Measurements from ENCODE around the gene TANC1.

TANC1 gene

DNA sequence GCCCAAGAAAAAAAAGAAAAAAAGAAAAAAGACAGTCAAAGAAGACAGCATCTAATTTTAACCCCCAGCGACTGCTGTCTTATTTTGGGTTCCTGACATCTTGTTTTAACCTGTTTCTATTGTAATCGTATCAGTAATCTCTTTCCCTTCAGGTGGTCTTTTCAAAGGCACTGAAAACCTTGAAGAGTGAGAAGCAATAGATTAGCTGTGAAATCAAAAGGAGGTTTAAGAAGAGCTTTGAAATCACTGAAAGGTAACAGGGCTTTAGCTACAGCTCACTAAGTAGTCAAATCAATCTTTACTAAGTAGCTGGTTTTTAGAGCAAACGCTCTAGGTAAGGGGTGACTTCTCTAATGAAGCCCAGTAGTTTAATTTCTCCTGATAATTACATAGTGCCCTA, 5.4 kb upstream of the TANC1 start:
- DNase-seq = no peak

GRCh38 chr2:158965107-158965506, 3.3 kb upstream of the TANC1 start:
- DNase-seq = no peak

GRCh38 chr2:158965641-158966040, 2.8 kb upstream of the TANC1 start:
- DNase-seq = no peak

DNA sequence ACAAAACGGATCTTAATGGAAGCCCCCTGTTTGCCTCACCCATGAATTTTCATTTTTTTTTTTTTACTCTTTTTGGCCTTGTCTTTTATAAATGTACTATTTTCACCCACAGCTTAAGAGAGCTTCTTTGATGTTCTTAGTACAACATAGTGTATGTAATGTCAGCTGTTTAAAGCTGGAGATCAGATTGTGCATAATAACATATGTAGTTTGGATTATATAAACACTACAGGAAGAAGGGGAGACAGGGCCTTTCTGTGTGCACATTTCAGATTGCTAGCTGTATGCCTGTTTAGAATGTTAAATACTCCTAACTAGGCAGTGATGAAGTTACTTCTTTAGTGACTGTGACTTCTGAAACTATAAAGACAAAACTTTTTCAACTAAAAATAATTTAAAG, 2.1 kb upstream of the TANC1 start:
- no peak for DNase-seq

DNA sequence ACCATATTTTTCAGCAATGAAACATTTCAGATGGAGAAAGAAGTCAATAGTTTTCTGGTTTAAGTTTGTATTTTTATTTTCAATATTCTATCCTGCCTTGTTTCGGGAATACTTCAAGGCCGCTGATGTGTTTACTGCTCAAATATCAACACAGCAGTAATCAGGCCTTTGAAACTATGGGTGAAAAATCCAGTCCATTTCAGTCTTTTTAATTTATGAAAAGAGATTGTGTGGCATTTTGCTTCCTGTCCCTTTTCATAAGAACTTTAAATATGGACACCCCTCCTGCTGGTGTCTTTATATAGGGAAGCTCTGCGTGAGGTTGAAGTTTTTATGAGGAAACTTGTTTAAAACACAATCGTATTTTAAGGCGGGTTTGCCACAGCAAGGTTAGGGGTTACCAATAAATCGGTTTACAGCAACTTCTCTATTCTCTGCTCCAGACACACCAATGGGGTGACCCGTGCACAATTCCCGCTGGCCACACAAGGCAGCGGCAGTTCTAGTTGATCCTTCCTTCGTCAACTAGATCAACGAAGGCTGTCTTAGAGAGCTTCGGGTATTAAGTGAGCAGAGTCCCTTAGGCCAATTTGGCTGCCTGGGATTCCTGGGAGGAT, 1.2 kb upstream of the TANC1 start:
- no peak for DNase-seq

- no peak for DNase-seq
Measured at GRCh38 chr2:158967731-158968395, 577 bp upstream of the TANC1 start.

GRCh38 chr2:158969162-158969714, 798 bp downstream of the TANC1 start:
- DNase-seq = no peak

- DNase-seq = no peak
Measured at GRCh38 chr2:158969715-158970240, 1.3 kb downstream of the TANC1 start.

- no peak for DNase-seq
Measured at GRCh38 chr2:158970241-158970751, 1.9 kb downstream of the TANC1 start.

- peak; percentile 48 for DNase-seq
Measured at GRCh38 chr2:158973116-158973956, 4.9 kb downstream of the TANC1 start.

DNA sequence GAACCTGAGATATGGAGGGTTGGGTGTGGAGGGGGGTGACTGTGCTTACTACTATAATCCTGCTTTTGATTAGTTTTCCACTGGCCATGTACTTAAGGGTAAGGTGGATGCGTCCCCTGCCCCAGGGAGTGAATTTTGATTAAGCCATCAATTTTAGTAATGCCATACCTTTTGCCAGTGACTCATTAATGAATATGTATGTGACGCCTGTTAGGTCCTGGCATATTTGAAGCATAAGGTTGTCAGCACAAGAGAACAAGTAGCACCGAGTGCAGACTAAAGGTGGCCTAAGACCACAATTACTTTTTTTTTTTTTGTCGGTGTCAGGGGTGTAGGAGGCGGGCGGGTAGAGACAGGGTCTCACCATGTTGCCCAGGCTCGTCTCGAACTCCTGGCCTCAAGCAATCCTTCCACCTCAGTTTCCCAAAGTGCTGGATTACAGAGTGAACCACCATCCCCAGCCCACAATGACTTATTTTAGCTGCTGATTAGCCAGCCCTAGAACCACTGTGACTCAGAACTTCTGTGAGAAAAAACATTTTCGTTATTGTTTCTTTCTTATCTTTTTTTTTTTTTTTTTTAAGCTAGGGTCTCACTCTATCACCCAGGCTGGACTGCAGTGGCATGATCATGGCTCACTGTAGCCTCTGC, 7.0 kb downstream of the TANC1 start:
- DNase-seq = no peak

DNA sequence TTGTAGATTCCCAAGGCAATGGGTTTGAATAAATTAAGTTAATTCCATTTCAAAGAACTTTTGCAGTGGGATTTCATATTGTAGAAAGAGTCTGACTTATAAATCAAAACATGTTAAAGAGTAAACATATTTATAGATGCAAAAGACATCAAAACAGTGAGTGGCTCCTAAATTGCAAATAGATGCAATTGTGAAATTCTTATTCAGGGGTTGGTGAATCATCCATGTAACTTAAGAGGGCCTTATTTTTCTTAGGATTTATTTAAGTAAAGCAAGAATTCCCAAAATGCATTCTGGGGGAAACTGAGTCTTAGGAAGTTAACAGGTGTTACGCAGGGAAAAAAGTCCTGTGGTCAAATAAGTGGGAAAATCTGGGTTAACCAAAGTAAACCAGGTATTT, 11.3 kb downstream of the TANC1 start:
- no peak for DNase-seq

GRCh38 chr2:158984604-158985135, 16.2 kb downstream of the TANC1 start:
- no peak for DNase-seq

DNA sequence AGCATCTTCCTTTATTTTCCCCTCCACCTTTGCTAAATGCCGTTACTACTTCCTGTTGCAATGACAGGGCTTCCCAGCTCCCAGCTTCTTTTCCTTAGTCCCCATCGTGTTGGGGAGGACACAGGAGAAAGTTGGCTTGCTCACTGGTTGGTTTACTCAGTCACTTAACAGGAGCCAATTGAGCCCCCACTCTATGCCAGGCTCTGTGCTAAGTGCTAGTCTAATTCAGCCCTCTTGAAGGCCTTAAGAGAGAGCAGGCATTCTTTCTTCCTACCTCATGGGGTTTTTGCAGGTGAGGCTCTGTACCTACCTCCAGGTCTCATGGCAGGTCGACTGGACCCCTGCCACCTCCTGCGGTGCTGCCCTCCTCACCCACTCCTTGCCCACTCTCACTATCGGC, 20.1 kb downstream of the TANC1 start:
- DNase-seq = no peak

DNA sequence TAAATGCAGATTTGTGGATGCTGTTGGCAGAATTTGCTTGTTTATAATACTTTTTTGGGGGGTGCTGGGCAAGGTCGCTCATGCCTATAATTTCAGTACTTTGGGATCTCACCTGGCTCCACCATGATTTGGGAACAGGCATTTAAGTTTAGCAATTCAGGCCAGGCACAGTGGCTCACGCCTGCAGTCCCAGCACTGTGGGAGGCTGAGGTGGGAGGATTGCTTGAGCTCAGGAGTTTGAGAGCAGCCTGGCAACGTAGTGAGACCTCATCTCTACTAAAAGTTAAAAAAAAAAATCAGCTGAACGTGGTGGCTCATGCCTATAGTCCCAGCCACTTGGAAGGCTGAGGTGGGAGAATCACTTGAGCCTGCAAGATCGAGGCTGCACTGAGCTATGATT, 20.7 kb downstream of the TANC1 start:
- no peak for DNase-seq

GRCh38 chr2:158990397-158991214, 22.2 kb downstream of the TANC1 start:
- DNase-seq = no peak

DNA sequence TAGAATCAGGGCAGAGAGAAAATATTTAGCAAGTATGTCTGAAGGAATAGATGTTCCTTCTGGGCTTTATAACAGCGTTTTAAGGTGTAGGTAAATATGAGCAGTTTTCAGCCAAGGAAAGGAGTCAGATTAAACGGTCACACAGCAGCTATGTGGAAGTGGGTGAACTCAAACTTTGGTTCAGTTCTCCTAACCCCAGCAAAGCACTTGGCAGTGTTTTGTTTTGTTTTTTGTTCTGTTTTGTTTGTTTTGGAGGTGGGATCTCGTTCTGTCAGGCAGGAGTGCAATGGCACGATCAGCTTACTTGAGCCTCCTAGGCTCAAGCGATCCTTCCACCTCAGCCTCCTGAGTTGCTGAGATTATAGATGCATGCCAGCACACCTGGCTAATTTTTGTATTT, 24.6 kb downstream of the TANC1 start:
- no peak for DNase-seq

GRCh38 chr2:158993721-158994587, 25.5 kb downstream of the TANC1 start:
- no peak for DNase-seq

GRCh38 chr2:158994920-158995676, 26.7 kb downstream of the TANC1 start:
- no peak for DNase-seq

DNA sequence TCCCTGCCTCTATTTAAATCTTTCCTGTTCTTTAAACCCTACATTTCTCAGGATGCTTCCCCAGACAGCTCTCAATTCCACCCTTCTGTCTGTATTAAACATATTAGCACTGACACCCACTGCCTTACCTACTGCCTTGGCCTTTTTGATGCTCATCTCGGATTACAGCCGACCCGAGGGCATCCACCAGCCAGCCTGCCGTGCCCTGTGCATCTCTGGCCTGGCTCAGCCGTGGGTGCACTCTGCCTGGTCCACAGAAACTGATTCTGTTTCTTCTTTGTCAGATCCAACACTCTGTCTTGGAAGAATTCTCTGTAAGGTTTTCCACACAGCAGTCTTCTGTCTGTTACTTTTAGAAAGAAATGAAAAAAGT, 27.2 kb downstream of the TANC1 start:
- no peak for DNase-seq
